Stimulated activated naive B cell treated with anti-CD40 and anti-IgM and Interleukin-4, amounts not matched to agents 10 μg/mL and 1 μg/mL and 100 μg/mL, for 72 hours (primary cell): ENCODE results near the gene ENOX1.
"Not testable (repeated sequence)": the region's sequence is repeated elsewhere in the genome, so short reads cannot be mapped to it uniquely, and the experiment has no call there.

ENCODE experiments used
- ATAC-seq, 2 donors: fragments of 150-1000 bp; cut with Tn5 transposase; replicated peaks; 2 replicates each; pipeline ENCODE4 v1.10.0; 2021; ENCODE audit warnings: moderate library complexity in 1 of 2
- DNase-seq: peaks from one replicate; pipeline ENCODE4 v3.0.0; 2021
- H3K27ac Mint-ChIP-seq: one replicate; pipeline ENCODE4 v1.8.0; 2022; ENCODE audit warnings: mild to moderate bottlenecking, mixed read lengths
- H3K27me3 Mint-ChIP-seq, 2 donors: one replicate each; pipeline ENCODE4 v1.8.0; 2022; ENCODE audit warnings: mixed read lengths in 2 of 2
- H3K36me3 Mint-ChIP-seq, 2 donors: one replicate each; pipeline ENCODE4 v1.8.0; 2022; ENCODE audit warnings: mixed read lengths in 2 of 2, mild to moderate bottlenecking in 1 of 2
- H3K4me1 Mint-ChIP-seq, 2 donors: one replicate each; pipeline ENCODE4 v1.8.0; 2022; ENCODE audit warnings: mixed read lengths in 2 of 2, mild to moderate bottlenecking in 1 of 2
- H3K4me3 Mint-ChIP-seq, 2 donors: one replicate each; pipeline ENCODE4 v1.8.0; 2022; ENCODE audit warnings: mild to moderate bottlenecking in 2 of 2, mixed read lengths in 2 of 2, moderate library complexity in 1 of 2
- H3K9me3 Mint-ChIP-seq, 2 donors: one replicate each; pipeline ENCODE4 v1.8.0; 2022; ENCODE audit warnings: mixed read lengths in 2 of 2, mild to moderate bottlenecking in 1 of 2

Gene ENOX1

DNA sequence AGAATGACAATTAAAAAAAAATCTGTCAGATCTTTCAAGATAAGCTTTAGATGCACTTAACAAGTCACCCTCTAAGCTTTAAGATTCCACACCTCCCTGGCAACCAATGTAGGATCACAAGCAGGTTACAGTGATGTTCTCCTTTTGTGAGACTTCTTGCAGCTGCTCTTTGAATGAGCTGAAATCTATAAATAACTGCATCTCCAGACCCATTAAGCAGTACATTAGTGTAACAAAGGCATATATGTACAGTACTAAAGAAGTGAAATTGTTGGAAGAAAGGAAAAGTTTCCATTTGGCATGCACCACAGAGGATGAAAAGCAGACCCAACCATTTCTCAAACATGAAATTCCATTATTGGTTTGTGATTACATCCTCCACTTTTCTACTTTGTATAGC, 364.7 kb downstream of the ENOX1 start:
- no peak overlapping the region for H3K4me3 Mint-ChIP-seq
- H3K9me3 Mint-ChIP-seq = peaks cover 3 to 4% of the 10 kb centered on the region in 2 donors
- no peak for DNase-seq
- ATAC-seq = no peak
- no peak overlapping the region for H3K27ac Mint-ChIP-seq
- no peaks in the 10 kb centered on the region for H3K27me3 Mint-ChIP-seq
- H3K4me1 Mint-ChIP-seq = no peaks in the 10 kb centered on the region
- no peaks in the 10 kb centered on the region for H3K36me3 Mint-ChIP-seq

DNA sequence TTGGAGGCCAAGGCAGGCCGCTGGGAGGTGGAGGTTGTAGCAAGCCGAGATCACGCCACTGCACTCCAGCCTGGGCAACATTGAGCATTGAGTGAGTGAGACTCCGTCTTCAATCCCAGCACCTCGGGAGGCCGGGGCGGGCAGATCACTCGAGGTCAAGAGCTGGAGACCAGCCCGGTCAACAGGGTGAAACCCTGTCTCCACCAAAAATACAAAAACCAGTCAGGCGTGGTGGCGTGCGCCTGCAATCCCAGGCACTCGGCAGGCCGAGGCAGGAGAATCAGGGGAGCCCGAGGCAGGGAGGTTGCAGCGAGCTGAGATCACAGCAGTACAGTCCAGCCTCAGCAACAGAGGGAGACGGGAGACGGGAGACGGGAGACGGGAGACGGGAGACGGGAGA, 369.9 kb downstream of the ENOX1 start:
- not testable (repeated sequence) for H3K36me3 Mint-ChIP-seq

DNA sequence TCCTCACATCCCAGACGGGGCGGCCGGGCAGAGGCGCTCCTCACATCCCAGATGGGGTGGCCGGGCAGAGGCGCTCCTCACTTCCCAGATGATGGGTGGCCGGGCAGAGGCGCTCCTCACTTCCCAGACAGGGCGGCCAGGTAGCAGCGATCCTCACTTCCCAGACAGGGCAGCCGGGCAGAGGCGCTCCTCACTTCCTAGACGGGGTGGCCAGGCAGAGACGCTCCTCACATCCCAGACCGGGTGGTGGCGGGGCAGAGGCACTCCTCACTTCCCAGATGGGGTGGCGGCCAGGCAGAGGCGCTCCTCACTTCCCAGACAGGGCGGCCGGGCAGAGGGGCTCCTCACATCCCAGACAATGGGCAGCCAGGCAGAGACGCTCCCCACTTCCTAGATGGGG, 370.4 kb downstream of the ENOX1 start:
- H3K36me3 Mint-ChIP-seq, DNase-seq, H3K27ac Mint-ChIP-seq, H3K9me3 Mint-ChIP-seq, H3K27me3 Mint-ChIP-seq, H3K4me1 Mint-ChIP-seq, H3K4me3 Mint-ChIP-seq, ATAC-seq: not testable (repeated sequence)

More for the DNA sequence above, 369.9 kb downstream of the ENOX1 start:
- H3K4me3 Mint-ChIP-seq, DNase-seq, H3K27ac Mint-ChIP-seq, ATAC-seq, H3K27me3 Mint-ChIP-seq, H3K9me3 Mint-ChIP-seq, H3K4me1 Mint-ChIP-seq: not testable (repeated sequence)

DNA sequence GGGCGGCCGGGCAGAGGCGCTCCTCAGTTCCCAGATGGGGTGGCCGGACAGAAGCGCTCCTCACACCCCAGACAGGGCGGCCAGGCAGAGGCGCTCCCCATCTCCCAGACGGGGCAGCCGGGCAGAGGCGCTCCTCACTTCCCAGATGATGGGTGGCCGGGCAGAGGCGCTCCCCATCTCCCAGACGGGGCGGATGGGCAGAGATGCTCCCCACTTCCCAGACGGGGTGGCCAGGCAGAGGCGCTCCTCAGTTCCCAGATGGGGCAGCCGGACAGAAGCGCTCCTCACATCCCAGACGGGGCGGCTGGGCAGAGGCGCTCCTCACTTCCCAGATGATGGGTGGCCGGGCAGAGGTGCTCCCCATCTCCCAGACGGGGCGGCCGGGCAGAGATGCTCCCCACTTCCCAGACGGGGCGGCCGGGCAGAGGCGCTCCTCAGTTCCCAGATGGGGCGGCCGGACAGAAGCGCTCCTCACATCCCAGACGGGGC, 370.8 kb downstream of the ENOX1 start:
- not testable (repeated sequence) for H3K4me3 Mint-ChIP-seq, DNase-seq, ATAC-seq, H3K9me3 Mint-ChIP-seq, H3K36me3 Mint-ChIP-seq, H3K27me3 Mint-ChIP-seq, H3K4me1 Mint-ChIP-seq, H3K27ac Mint-ChIP-seq

DNA sequence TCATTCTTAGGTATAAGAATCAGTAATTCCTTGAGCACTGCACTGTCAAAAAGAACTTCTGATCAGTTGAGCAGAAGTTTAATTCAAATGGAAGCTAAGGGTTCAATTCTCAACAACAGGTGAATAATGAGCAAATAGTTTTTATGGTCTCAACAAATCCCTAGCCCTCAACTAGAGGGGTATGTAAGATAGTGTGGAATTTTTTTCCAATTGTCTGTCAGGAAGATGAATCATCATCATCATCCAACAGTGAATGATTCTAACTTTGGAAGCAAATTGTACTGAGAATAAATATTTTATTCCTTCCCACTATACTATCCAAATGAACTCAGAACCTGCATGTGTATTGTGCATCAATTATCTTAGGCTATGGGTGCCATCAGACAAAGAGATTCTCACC, 372.7 kb downstream of the ENOX1 start:
- no peaks in the 10 kb centered on the region for H3K36me3 Mint-ChIP-seq
- H3K27me3 Mint-ChIP-seq = no peaks in the 10 kb centered on the region
- H3K9me3 Mint-ChIP-seq = no peaks in the 10 kb centered on the region
- H3K4me1 Mint-ChIP-seq = no peaks in the 10 kb centered on the region
- no peak overlapping the region for H3K4me3 Mint-ChIP-seq
- DNase-seq = no peak
- no peak for ATAC-seq
- H3K27ac Mint-ChIP-seq = no peak overlapping the region

DNA sequence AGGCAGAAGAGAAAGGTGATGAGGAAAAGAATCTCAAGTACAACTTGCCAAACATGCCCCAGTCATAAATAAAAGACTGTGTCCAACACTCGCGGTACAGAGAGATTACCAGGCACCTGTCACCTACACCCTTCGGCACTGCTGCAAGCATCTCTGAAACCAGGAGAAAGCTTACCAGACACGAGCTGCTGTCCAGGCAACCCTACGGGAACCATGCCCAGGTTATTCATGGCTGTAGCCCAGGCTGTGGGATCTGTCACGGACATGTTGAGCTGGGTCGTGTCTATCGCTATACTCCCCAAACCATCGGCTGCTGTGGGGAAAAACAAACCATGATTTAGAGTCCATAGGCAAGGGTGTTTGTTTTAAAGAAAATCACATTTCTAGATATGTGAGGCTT, 375.0 kb downstream of the ENOX1 start:
- Mint-ChIP-seq H3K36me3 (no peaks in the 10 kb centered on the region), H3K4me3 (no peak overlapping the region), H3K27me3 (peaks cover 7% of the 10 kb centered on the region in 2 donors), H3K9me3 (no peaks in the 10 kb centered on the region), H3K27ac (no peak overlapping the region), H3K4me1 (no peaks in the 10 kb centered on the region)
- DNase-seq = no peak
- no peak for ATAC-seq

DNA sequence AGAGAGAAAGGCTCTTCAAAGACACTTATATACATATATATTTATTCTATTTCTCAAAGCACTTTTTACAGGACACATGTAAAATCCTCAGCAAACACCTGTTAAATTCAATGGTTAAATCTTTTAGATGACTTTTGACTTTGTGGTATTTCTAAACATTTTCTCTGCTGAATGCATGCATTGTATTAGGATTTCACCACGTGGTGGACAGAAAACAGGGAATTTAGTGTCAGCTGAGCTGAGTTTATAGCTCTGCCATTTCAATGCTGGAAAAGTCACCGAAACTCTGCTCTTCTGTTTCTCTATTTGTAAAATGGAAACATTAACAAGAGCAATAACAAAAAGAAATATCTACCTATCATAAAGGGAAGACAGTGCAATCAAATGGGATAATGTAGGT, 375.6 kb downstream of the ENOX1 start:
- H3K4me3 Mint-ChIP-seq = no peak overlapping the region
- no peaks in the 10 kb centered on the region for H3K36me3 Mint-ChIP-seq
- ATAC-seq = no peak
- no peaks in the 10 kb centered on the region for H3K9me3 Mint-ChIP-seq
- H3K27ac Mint-ChIP-seq = no peak overlapping the region
- H3K27me3 Mint-ChIP-seq = peaks cover 7% of the 10 kb centered on the region in 2 donors
- no peaks in the 10 kb centered on the region for H3K4me1 Mint-ChIP-seq
- no peak for DNase-seq

DNA sequence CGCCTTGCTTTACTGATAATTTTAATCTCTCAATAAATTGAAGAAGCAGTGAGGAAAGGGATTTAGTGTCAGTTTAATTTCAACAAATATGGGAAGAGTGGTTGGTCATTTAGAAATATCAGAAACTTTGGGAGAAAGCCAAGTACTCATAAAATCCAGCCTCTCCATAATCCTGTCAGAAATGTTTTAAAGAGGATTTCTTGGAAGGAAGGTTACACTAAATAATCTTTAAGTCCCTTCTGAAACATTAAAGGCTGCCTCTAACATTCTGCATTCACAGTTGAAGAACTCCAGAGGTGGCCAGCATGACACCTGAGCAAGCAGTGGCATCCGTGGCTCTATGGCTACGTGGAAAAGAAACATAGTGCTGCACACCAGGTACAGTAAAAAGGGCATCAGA, 378.5 kb downstream of the ENOX1 start:
- H3K9me3 Mint-ChIP-seq = no peaks in the 10 kb centered on the region
- no peaks in the 10 kb centered on the region for H3K36me3 Mint-ChIP-seq
- ATAC-seq (no peak), DNase-seq (no peak)
- no peak overlapping the region for H3K27ac Mint-ChIP-seq
- peaks cover 7 to 13% of the 10 kb centered on the region in 2 donors for H3K27me3 Mint-ChIP-seq
- no peaks in the 10 kb centered on the region for H3K4me1 Mint-ChIP-seq
- no peak overlapping the region for H3K4me3 Mint-ChIP-seq

DNA sequence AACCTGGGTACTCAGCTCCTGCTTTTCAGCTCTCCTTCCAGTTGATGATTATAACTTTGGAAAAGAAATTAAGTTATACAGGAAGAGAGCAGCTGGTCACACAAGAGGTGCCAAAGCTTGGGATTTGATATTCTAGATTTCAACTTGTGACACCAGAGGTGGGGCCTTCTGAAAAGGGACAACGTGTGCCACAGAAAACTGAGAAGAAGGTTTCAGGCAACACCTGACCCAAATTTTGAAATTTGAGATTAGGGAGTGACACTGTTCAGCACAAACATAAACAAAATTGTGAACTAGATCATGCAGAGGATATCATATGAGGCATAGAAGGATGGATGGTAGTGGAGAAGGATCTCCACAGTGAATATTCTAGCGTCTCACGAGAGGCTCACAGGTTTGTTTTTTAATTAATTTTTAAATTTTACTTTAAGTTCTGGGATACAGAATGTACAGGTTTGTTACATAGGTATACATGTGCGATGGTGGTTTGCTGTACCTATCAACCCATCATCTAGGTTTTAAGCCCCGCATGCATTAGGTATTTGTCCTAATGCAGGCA, 379.7 kb downstream of the ENOX1 start:
- no peak for DNase-seq
- Mint-ChIP-seq H3K4me3 (no peak overlapping the region), H3K9me3 (no peaks in the 10 kb centered on the region), H3K27ac (no peak overlapping the region), H3K36me3 (no peaks in the 10 kb centered on the region), H3K27me3 (peaks cover 7 to 13% of the 10 kb centered on the region in 2 donors), H3K4me1 (no peaks in the 10 kb centered on the region)
- no peak for ATAC-seq

DNA sequence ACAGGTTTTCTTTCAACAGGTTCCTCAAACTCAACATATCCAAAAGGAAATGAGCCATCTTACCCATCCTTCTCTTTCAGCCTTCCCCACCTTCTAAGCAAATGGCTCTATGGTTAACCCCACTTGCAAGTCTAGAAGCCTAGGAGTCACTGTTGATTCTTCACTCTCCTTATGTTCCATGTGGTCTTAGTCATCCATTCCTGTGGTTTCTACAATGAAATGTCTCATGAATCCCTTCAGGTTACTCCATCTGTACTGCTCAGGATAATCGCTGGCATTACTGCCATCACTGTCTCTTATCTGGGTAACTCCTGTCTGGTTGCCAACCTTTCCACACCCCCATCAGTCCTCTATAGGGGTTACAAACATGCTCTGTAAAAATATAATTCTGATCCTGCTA, 381.3 kb downstream of the ENOX1 start:
- DNase-seq (no peak), ATAC-seq (no peak)
- H3K9me3 Mint-ChIP-seq = no peaks in the 10 kb centered on the region
- H3K27me3 Mint-ChIP-seq = peaks cover 7 to 16% of the 10 kb centered on the region in 2 donors
- H3K36me3 Mint-ChIP-seq = no peaks in the 10 kb centered on the region
- H3K4me3 Mint-ChIP-seq = no peak overlapping the region
- H3K27ac Mint-ChIP-seq = no peak overlapping the region
- peaks cover 3 to 10% of the 10 kb centered on the region in 2 donors for H3K4me1 Mint-ChIP-seq

DNA sequence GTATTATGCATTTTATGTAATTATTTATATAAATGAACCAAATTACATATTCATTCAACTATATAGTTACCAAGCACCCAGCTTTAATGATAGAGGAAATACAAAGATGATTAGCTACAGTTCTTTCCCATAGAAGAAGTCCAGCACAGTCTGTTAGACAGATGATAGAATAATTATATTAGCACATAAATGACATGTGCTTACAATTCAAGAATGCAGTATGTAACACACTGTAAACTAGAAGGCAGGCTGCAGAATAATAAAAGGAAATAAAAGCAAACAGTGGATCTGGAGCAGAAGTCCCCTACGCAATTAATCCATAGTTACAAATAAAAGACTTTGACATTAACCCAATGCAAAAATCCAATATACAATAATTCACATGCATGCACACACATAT, 384.4 kb downstream of the ENOX1 start:
- Mint-ChIP-seq H3K9me3 (no peaks in the 10 kb centered on the region), H3K27me3 (peaks cover 0 to 10% of the 10 kb centered on the region in 2 donors)
- no peak for DNase-seq

DNA sequence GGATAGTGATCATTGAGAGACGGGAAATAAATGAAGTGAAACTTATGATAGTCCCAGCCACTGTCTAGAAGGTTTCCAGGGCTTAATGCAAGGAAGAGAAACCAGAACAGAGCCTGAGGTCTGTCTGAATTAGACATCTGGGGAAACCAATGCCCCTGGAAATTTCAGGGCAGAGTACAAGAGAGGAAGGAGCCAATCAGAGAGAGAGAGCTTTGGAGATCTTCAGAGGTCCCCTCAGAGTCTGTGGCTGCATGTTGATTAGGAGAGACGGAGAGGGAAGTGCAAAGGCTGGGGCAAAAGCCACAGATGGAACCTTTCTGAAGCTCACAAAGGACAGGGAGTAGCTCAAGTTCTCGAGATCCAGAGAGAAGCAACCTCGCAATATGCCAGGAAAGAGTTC, 385.4 kb downstream of the ENOX1 start:
- Mint-ChIP-seq H3K9me3 (no peaks in the 10 kb centered on the region), H3K36me3 (no peaks in the 10 kb centered on the region), H3K4me3 (no peak overlapping the region), H3K4me1 (peaks cover 3 to 10% of the 10 kb centered on the region in 2 donors), H3K27me3 (peaks cover 0 to 10% of the 10 kb centered on the region in 2 donors), H3K27ac (no peak overlapping the region)
- DNase-seq (no peak), ATAC-seq (peak; percentile 48 to 68)

More for the DNA sequence above, 384.4 kb downstream of the ENOX1 start:
- ATAC-seq = no peak
- Mint-ChIP-seq H3K27ac (no peak overlapping the region), H3K36me3 (no peaks in the 10 kb centered on the region), H3K4me1 (peaks cover 3 to 10% of the 10 kb centered on the region in 2 donors), H3K4me3 (no peak overlapping the region)

DNA sequence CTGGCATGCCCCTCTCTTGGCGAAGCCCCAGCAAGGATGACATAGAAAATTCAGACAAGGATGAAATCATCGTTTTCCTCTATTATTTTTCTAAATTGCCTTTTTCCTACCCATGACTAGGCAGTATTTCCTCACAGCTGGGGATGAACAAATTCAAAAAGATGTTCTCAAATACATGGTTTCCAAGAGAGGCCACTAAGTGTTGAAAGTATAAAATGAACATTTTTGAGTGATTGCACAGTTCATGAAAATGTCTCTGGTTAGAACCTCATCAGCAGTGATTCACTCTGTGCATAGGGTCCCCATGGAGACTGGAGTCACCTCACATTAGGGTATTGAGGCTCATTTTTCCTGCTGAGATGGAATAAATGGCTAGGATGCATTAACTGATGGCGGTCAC, 389.7 kb downstream of the ENOX1 start:
- no peak for ATAC-seq
- no peak overlapping the region for H3K4me3 Mint-ChIP-seq
- no peaks in the 10 kb centered on the region for H3K9me3 Mint-ChIP-seq
- H3K27me3 Mint-ChIP-seq = peaks cover 0 to 4% of the 10 kb centered on the region in 2 donors
- no peaks in the 10 kb centered on the region for H3K36me3 Mint-ChIP-seq
- DNase-seq = no peak
- no peak overlapping the region for H3K27ac Mint-ChIP-seq
- peaks cover 3 to 10% of the 10 kb centered on the region in 2 donors for H3K4me1 Mint-ChIP-seq

DNA sequence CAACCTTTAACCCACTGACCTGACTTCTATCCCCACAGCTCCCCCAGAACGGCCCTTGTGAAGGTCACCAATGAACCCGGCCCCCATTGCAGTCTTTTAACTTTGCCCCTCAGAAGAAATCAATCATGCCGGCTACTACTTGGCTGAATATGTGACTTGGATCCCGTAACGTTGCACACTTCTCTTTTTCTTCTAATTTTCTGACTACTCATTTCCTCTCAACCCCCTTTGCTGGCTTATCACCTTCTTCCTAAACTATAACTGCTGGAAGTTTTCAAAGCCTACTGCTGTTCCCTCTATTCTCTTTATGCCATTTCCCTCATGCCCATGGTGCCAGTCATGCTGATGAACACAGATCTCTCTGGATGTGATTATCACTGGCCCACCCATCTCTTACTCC, 395.7 kb downstream of the ENOX1 start:
- H3K4me3 Mint-ChIP-seq = no peak overlapping the region
- no peak overlapping the region for H3K27ac Mint-ChIP-seq
- H3K27me3 Mint-ChIP-seq = peaks cover 0 to 3% of the 10 kb centered on the region in 2 donors
- no peaks in the 10 kb centered on the region for H3K9me3 Mint-ChIP-seq
- no peak for DNase-seq
- H3K4me1 Mint-ChIP-seq = no peaks in the 10 kb centered on the region
- peak; percentile 50 to 62 for ATAC-seq
- H3K36me3 Mint-ChIP-seq = no peaks in the 10 kb centered on the region

DNA sequence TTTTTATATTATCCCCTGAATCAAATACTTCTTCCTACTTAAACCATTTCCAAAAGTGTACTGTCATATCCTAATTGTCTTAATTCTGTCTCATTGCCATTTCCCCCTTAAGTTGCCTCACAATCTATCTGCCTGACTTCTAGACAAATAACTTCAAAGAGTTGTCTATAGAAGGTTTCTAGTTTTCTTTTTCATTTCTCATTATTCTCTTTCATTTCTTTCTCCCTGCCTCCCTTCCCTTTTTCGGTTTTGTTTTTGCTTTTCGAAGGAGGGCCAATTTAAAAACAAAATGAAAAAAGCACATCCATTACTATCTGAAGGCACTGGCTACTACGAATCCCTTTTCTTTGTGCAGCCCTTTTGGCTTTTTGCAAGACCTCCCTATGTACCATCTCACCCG, 396.2 kb downstream of the ENOX1 start:
- ATAC-seq (peak; percentile 22 to 42), DNase-seq (no peak)
- H3K9me3 Mint-ChIP-seq = no peaks in the 10 kb centered on the region
- H3K4me1 Mint-ChIP-seq = no peaks in the 10 kb centered on the region
- no peak overlapping the region for H3K4me3 Mint-ChIP-seq
- no peak overlapping the region for H3K27ac Mint-ChIP-seq
- no peaks in the 10 kb centered on the region for H3K36me3 Mint-ChIP-seq
- peaks cover 0 to 3% of the 10 kb centered on the region in 2 donors for H3K27me3 Mint-ChIP-seq

DNA sequence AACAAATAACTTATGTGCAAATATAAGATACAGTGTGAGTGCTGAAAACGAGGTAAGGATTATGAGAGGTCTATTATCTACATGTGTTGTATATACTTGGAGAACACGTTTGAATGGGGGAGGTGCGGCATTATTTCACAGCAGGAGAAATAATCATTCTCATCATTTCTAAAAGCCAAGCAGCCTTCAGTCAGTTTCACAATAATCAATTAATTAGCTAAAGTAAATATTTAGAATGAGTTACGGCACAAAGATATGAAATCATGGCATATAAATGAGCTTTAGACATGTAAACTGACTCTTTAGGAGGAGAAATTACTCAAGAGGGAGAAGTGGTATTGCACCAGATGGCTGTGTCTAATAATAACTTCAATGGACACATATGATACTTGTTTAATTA, 396.8 kb downstream of the ENOX1 start:
- no peak overlapping the region for H3K27ac Mint-ChIP-seq
- no peak for ATAC-seq
- DNase-seq = no peak
- no peaks in the 10 kb centered on the region for H3K36me3 Mint-ChIP-seq
- no peaks in the 10 kb centered on the region for H3K4me1 Mint-ChIP-seq
- peaks cover 0 to 3% of the 10 kb centered on the region in 2 donors for H3K27me3 Mint-ChIP-seq
- no peaks in the 10 kb centered on the region for H3K9me3 Mint-ChIP-seq
- H3K4me3 Mint-ChIP-seq = no peak overlapping the region
